ENCODE measurements around the gene TRAPPC5.

TRAPPC5 gene

DNA sequence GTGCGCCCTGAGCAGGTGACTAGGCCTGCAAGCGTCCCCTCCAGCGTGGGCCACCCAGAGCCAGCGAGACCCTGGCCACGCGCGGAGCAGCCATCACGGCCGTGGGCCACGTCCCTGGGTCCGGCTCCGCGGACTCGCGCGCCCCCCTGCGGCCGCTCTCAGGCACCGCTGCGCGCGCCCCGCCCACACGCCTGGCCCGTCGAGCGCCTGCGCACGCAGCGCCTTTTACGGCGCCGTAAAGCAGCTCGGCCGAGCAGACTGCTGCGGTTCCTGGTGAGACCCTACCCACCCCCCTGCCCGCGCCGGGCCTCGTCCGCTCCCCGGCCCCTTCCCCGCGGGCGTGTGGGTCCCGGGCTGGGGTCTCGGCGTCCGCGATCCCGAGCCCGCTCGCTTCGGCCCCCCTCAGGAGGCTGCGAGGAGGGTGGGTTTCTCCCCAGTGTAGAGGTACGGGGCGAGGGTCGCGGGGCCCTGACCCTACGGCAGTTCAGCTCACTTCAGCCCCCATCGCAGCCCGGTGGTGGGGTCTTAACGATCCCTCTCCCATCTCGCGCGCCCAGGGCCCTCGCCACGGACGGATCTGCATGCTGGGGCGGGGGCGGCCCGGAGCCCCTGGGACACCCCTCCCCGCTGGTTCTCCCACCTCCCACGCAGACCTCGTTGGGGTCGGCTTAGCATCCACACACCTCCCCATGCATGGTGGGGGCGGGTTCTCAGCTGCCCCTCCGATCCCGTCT is at the start of gene TRAPPC5:
Gene TRAPPC5, plus strand, starts transcription at position 228 of the 734 bp plus-strand sequence. CDS start 1,421 bp downstream, outside the sequence.
- H3K9me3 ChIP-seq (ENCODE audit: insufficient read depth, low read length), result no peaks in the 10 kb centered on the region
- H3K36me3 ChIP-seq (replicated peaks; ENCODE audit: low read depth, low read length), result peaks cover 13% of the 10 kb centered on the region
- H3K4me2 ChIP-seq (ENCODE audit: low read length), result peak within 1 kb of the TSS; percentile 90
- H3K4me3 ChIP-seq (ENCODE audit: low read length), result peak within 1 kb of the TSS; percentile 90
- H3K79me2 ChIP-seq (ENCODE audit: low read length), result peaks cover 15% of the 10 kb centered on the region
- peak within 1 kb of the TSS; percentile 95 for H2AFZ ChIP-seq (ENCODE audit: low read depth, low read length)
- H4K20me1 ChIP-seq (ENCODE audit: insufficient read depth, low read length), result no peaks in the 10 kb centered on the region
- H3K9ac ChIP-seq (ENCODE audit: low read length), result peak within 1 kb of the TSS; percentile 93
- TF ChIP-seq, protein P1, sequence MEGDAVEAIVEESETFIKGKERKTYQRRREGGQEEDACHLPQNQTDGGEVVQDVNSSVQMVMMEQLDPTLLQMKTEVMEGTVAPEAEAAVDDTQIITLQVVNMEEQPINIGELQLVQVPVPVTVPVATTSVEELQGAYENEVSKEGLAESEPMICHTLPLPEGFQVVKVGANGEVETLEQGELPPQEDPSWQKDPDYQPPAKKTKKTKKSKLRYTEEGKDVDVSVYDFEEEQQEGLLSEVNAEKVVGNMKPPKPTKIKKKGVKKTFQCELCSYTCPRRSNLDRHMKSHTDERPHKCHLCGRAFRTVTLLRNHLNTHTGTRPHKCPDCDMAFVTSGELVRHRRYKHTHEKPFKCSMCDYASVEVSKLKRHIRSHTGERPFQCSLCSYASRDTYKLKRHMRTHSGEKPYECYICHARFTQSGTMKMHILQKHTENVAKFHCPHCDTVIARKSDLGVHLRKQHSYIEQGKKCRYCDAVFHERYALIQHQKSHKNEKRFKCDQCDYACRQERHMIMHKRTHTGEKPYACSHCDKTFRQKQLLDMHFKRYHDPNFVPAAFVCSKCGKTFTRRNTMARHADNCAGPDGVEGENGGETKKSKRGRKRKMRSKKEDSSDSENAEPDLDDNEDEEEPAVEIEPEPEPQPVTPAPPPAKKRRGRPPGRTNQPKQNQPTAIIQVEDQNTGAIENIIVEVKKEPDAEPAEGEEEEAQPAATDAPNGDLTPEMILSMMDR (IDR thresholded peaks at IDR 0.05; ENCODE audit: low read depth, low read length), result peak; percentile 89
- TF ChIP-seq EZH2phosphoT487 (IDR thresholded peaks at IDR 0.05; ENCODE audit: low read depth), result no peak
- H3K27me3 ChIP-seq (ENCODE audit: low read depth, low read length), result peaks cover 28% of the 10 kb centered on the region
- H3K4me1 ChIP-seq (ENCODE audit: low read length), result peaks cover 25% of the 10 kb centered on the region
- H3K27ac ChIP-seq (ENCODE audit: low read length), result peak within 1 kb of the TSS; percentile 50

DNA sequence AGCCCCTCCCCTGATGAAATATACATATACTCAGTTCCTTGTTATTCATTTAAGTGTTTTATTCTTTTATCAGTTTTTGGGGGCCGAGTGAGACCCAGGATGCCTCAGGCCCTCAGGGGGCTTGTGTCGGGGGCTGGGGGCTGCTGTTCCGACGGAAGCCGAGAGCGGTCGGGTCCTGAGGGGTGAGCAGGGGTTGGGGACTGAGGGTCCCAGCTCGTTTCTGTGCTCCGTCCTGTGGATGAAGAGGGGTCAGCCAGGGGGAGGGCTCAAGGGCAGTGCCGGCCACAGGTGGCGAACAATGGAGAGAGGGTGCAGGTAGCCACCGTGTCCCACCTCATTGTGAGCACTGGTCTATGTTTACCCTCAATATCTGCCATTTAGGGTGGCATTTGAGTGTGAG is 49.1 kb upstream of the TRAPPC5 start:
- Histone ChIP-seq H3K27ac (ENCODE audit: low read length) (no peak overlapping the region), H3K4me3 (ENCODE audit: low read length) (no peak overlapping the region), H2AFZ (ENCODE audit: low read depth, low read length) (no peak overlapping the region), H3K4me1 (ENCODE audit: low read length) (peaks cover 20% of the 10 kb centered on the region), H4K20me1 (ENCODE audit: insufficient read depth, low read length) (0 out of 2 replicates have a peak, but pooled peaks cover 9% of the 10 kb centered on the region), H3K36me3 (replicated peaks; ENCODE audit: low read depth, low read length) (peaks cover 7% of the 10 kb centered on the region), H3K9ac (ENCODE audit: low read length) (no peak overlapping the region), H3K79me2 (ENCODE audit: low read length) (peaks cover 51% of the 10 kb centered on the region), H3K9me3 (ENCODE audit: insufficient read depth, low read length) (no peaks in the 10 kb centered on the region), H3K4me2 (ENCODE audit: low read length) (no peak overlapping the region), H3K27me3 (ENCODE audit: low read depth, low read length) (no peaks in the 10 kb centered on the region)
- TF ChIP-seq, protein P1 (IDR thresholded peaks at IDR 0.05; ENCODE audit: low read depth, low read length), result no peak
- no peak for TF ChIP-seq EZH2phosphoT487 (IDR thresholded peaks at IDR 0.05; ENCODE audit: low read depth)

DNA sequence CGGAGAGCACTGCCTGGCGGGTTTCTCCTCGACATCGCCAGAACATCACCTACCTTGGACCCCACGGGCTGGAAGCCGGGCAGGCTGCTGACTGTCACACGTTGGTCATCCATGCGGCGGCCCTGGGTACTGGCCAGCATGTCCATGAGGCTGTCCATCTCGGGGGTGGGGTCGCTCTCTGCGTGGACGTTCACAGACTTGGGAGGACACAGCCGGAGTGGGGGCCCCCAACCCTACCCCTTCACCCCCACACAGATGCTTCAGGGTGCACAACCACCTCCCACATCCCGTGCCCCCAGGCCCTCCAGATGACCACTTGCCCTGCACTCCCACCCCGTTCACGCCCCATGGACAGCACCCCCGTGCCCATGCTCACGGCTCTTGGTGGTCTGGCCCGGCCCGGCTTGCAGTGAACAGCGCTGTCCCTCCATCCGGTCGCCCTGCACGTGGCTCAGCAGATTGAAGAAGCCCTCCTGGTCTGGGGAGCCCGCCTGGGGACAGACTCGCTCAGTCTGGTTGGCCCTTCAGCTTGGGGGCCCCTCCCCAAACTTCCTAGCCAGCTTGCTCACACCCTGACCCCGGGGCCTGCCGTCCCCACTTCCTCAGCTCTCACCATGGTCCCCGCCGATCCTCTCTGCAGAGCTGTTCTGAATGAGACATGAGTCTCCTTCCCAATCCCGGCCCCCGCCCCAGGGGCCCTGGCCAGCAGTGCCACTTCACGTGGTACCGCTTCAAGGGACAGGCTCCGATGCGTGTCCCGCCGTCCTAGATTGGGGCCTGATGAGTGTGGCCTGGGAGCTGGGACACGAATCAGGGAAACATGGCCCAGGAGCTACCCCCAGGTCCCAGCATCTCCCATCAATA is 48.1 kb upstream of the TRAPPC5 start:
- no peak overlapping the region for H3K4me3 ChIP-seq (ENCODE audit: low read length)

More for the DNA sequence above, 48.1 kb upstream of the TRAPPC5 start:
- H3K27ac ChIP-seq (ENCODE audit: low read length), result no peak overlapping the region
- peaks cover 48% of the 10 kb centered on the region for H3K79me2 ChIP-seq (ENCODE audit: low read length)
- TF ChIP-seq, protein P1 (IDR thresholded peaks at IDR 0.05; ENCODE audit: low read depth, low read length), result no peak
- no peak for TF ChIP-seq EZH2phosphoT487 (IDR thresholded peaks at IDR 0.05; ENCODE audit: low read depth)
- no peak overlapping the region for H3K4me2 ChIP-seq (ENCODE audit: low read length)
- H3K9me3 ChIP-seq (ENCODE audit: insufficient read depth, low read length), result no peaks in the 10 kb centered on the region
- H3K4me1 ChIP-seq (ENCODE audit: low read length), result peaks cover 22% of the 10 kb centered on the region
- H3K9ac ChIP-seq (ENCODE audit: low read length), result no peak overlapping the region
- H3K27me3 ChIP-seq (ENCODE audit: low read depth, low read length), result no peaks in the 10 kb centered on the region
- H3K36me3 ChIP-seq (replicated peaks; ENCODE audit: low read depth, low read length), result peaks cover 3% of the 10 kb centered on the region
- H4K20me1 ChIP-seq (ENCODE audit: insufficient read depth, low read length), result 0 out of 2 replicates have a peak, but pooled peaks cover 9% of the 10 kb centered on the region
- no peak overlapping the region for H2AFZ ChIP-seq (ENCODE audit: low read depth, low read length)

Data from OCI-LY3 (cell line).